HCT116 (cell line): ENCODE results near the gene STRBP. TPM values are rescaled to one million over a fixed set of nuclear protein-coding genes. Genes with fewer than 3 reads are reported as not detected.

Experiments used
- ATAC-seq: fragments of 200-7000 bp; cut with Tn5 transposase; 2 replicates; pipeline ENCODE4 v1.9.1; 2020; ENCODE audit warnings: mild to moderate bottlenecking, moderate library complexity
- BruUV-seq: library from RNA; stranded (reverse); fragments of 400-500 nt; replicated peaks from 2 replicates; lab custom pipeline; 2021; lab: Mats Ljungman, UMichigan
- CTCF ChIA-PET: fragments of 300-600 bp; sonication (Branson Sonifier 250); formaldehyde crosslinking; loops from one replicate; lab custom pipeline; 2021; ENCODE audit warnings: antibody characterized with exemption; lab: Charles Lee
- POLR2A ChIA-PET: fragments of 300-600, 350-600 bp; sonication (Branson Sonifier 250); formaldehyde crosslinking; loops from one replicate; lab custom pipeline; 2021; ENCODE audit warnings: antibody characterized with exemption; lab: Charles Lee
- RAD21 ChIA-PET, 2 experiments: fragments of 300-600 bp; sonication (Branson Sonifier 250); formaldehyde crosslinking; loops; one replicate each; lab custom pipeline; 2023; ENCODE audit warnings: low total read pairs in 2 of 2; ENCODE audit not compliant: uncharacterized antibody in 2 of 2, unreplicated experiment in 2 of 2, low non-redundant PET in 1 of 2; lab: Charles Lee
- DNase-seq: peaks from one replicate; pipeline ENCODE4 v3.0.0-alpha.2; 2010; ENCODE audit warnings: low read depth, low spot score
- H2AFZ ChIP-seq: fragments of 200-600 bp; shearing (Covaris generic), sonication (generic); 2 replicates; pipeline ENCODE4 v1.6.1; 2017; ENCODE audit warnings: low read depth, mixed run types, mixed read lengths, antibody characterized with exemption, low read length; ENCODE audit not compliant: poor library complexity, severe bottlenecking
- H3K27ac ChIP-seq: 2 replicates; pipeline ENCODE4 v1.5.1; 2012; ENCODE audit warnings: low read depth, low read length
- H3K27me3 ChIP-seq: fragments of 200-600 bp; sonication (generic); 2 replicates; pipeline ENCODE4 v1.6.1; 2016; ENCODE audit warnings: mixed run types, low read length, mixed read lengths; ENCODE audit not compliant: insufficient read depth
- H3K36me3 ChIP-seq, 2 experiments: fragments of 200-500 bp in 1 of 2; fragments of 200-600 bp in 1 of 2; sonication (Bioruptor generic) in 1 of 2; sonication (generic) in 1 of 2; 2 replicates each; pipeline versions ENCODE4 v1.5.1 to v1.6.1; 2014 to 2016; ENCODE audit warnings: low read length in 2 of 2, inconsistent platforms in 1 of 2, mixed read lengths in 1 of 2, mixed run types in 1 of 2; ENCODE audit not compliant: insufficient read depth in 2 of 2, control insufficient read depth in 1 of 2
- H3K4me1 ChIP-seq, 2 experiments: fragments of 200-600 bp in 1 of 2; sonication (generic) in 1 of 2; 2 replicates each; pipeline versions ENCODE4 v1.5.1 to v1.6.1; 2012 to 2017; ENCODE audit warnings: low read length in 2 of 2, inconsistent platforms in 1 of 2, mild to moderate bottlenecking in 1 of 2, mixed read lengths in 1 of 2, mixed run types in 1 of 2, moderate library complexity in 1 of 2; ENCODE audit not compliant: insufficient read depth in 2 of 2, control insufficient read depth in 1 of 2
- H3K4me2 ChIP-seq: fragments of 200-600 bp; sonication (generic); 2 replicates; pipeline ENCODE4 v1.6.1; 2017; ENCODE audit warnings: mixed run types, low read length, mixed read lengths
- H3K4me3 ChIP-seq, 2 experiments: fragments of 200-600 bp in 1 of 2; sonication (generic) in 1 of 2; replicated peaks in 1 of 2; 2 replicates each; pipeline ENCODE4 v1.5.1; 2011 to 2016; ENCODE audit warnings: low read length in 2 of 2, control low read depth in 1 of 2, low read depth in 1 of 2, mild to moderate bottlenecking in 1 of 2, mixed read lengths in 1 of 2, mixed run types in 1 of 2
- H3K79me2 ChIP-seq: fragments of 200-600 bp; sonication (generic); 2 replicates; pipeline ENCODE4 v1.6.1; 2017; ENCODE audit warnings: mild to moderate bottlenecking, mixed run types, low read length, moderate library complexity, mixed read lengths; ENCODE audit not compliant: insufficient read depth
- H3K9ac ChIP-seq: fragments of 200-600 bp; sonication (generic); 2 replicates; pipeline ENCODE4 v1.6.1; 2016; ENCODE audit warnings: low read length, mixed read lengths
- H3K9me2 ChIP-seq: fragments of 200-600 bp; sonication (generic), shearing (Covaris generic); 2 replicates; pipeline ENCODE4 v1.6.1; 2017; ENCODE audit warnings: mixed run types, mild to moderate bottlenecking, moderate library complexity; ENCODE audit not compliant: insufficient read depth
- H3K9me3 ChIP-seq, 2 experiments: fragments of 200-500 bp in 1 of 2; fragments of 200-600 bp in 1 of 2; sonication (Bioruptor generic) in 1 of 2; sonication (generic) in 1 of 2; 2 replicates each; pipeline ENCODE4 v1.6.1; 2014 to 2017; ENCODE audit warnings: low read length in 2 of 2, mixed read lengths in 2 of 2, inconsistent platforms in 1 of 2, low read depth in 1 of 2, mild to moderate bottlenecking in 1 of 2, mixed run types in 1 of 2, moderate library complexity in 1 of 2; ENCODE audit not compliant: control insufficient read depth in 1 of 2, insufficient read depth in 1 of 2
- H4K20me1 ChIP-seq: fragments of 200-600 bp; sonication (generic), shearing (Covaris generic); 2 replicates; pipeline ENCODE4 v1.6.1; 2017; ENCODE audit warnings: mixed run types, mild to moderate bottlenecking, moderate library complexity; ENCODE audit not compliant: insufficient read depth
- ATF3 ChIP-seq: IDR thresholded peaks from 2 replicates; pipeline ENCODE4 v1.6.1; 2012
- CBX3 ChIP-seq: IDR thresholded peaks from 2 replicates; pipeline ENCODE4 v1.6.1; 2012; ENCODE audit warnings: low read depth
- CEBPB ChIP-seq: IDR thresholded peaks from 2 replicates; pipeline ENCODE4 v1.6.1; 2012; ENCODE audit warnings: low read depth
- ELF1 ChIP-seq: IDR thresholded peaks from 2 replicates; pipeline ENCODE4 v1.6.1; 2012; ENCODE audit warnings: low read depth, borderline replicate concordance
- EZH2phosphoT487 ChIP-seq: fragments of 200-600 bp; IDR thresholded peaks from 2 replicates; pipeline ENCODE4 v1.6.1; 2018; ENCODE audit warnings: antibody characterized with exemption, borderline replicate concordance
- FOSL1 ChIP-seq: IDR thresholded peaks from 2 replicates; pipeline ENCODE4 v1.6.1; 2012; ENCODE audit warnings: low read depth
- MAX ChIP-seq: IDR thresholded peaks from 2 replicates; pipeline ENCODE4 v1.6.1; 2012
- POLR2AphosphoS5 ChIP-seq: IDR thresholded peaks from 2 replicates; pipeline ENCODE4 v1.6.1; 2011; ENCODE audit warnings: mild to moderate bottlenecking, low read depth, low read length, moderate library complexity
- REST ChIP-seq: IDR thresholded peaks from 2 replicates; pipeline ENCODE4 v1.6.1; 2012; ENCODE audit warnings: low read depth
- SIN3A ChIP-seq: IDR thresholded peaks from 2 replicates; pipeline ENCODE4 v1.6.1; 2012; ENCODE audit warnings: low read depth
- SP1 ChIP-seq: IDR thresholded peaks from 2 replicates; pipeline ENCODE4 v1.6.1; 2012; ENCODE audit warnings: low read depth
- TCF7L2 ChIP-seq: IDR thresholded peaks from 2 replicates; pipeline ENCODE4 v1.7.0; 2011; ENCODE audit warnings: borderline replicate concordance, inconsistent platforms; ENCODE audit not compliant: insufficient read depth, insufficient read length; ENCODE audit errors: extremely low read depth
- YY1 ChIP-seq: IDR thresholded peaks from 2 replicates; pipeline ENCODE4 v1.6.1; 2011; ENCODE audit warnings: low read length, low read depth, moderate library complexity, mild to moderate bottlenecking; ENCODE audit not compliant: insufficient replicate concordance; ENCODE audit errors: extremely low read depth
- ZBTB33 ChIP-seq: IDR thresholded peaks from 2 replicates; pipeline ENCODE4 v1.6.1; 2011; ENCODE audit warnings: mild to moderate bottlenecking, low read length, moderate library complexity; ENCODE audit not compliant: insufficient replicate concordance; ENCODE audit errors: extremely low read depth
- ZFX ChIP-seq: fragments of 450-650 bp; IDR thresholded peaks from 2 replicates; pipeline ENCODE4 v1.6.1; 2017
- ZNF274 ChIP-seq: fragments of 200-500 bp; sonication (Bioruptor generic); IDR thresholded peaks from 2 replicates; pipeline ENCODE4 v1.6.1; 2014; ENCODE audit warnings: mild to moderate bottlenecking, low read depth, low read length, inconsistent platforms
- intact Hi-C: fragments of 100-400 bp; cut with micrococcal nuclease; formaldehyde crosslinking; loops from 2 replicates; pipeline ENCODE4 v1.10.0; 2022
- total RNA-seq: library from RNA; stranded (reverse); gene quantifications from one replicate; pipeline ENCODE4 v1.2.1, GENCODE V29; 2021; ENCODE audit not compliant: unreplicated experiment

The STRBP gene
- total RNA-seq, 1 experiment from 2014 or later: 30.4 TPM

DNA sequence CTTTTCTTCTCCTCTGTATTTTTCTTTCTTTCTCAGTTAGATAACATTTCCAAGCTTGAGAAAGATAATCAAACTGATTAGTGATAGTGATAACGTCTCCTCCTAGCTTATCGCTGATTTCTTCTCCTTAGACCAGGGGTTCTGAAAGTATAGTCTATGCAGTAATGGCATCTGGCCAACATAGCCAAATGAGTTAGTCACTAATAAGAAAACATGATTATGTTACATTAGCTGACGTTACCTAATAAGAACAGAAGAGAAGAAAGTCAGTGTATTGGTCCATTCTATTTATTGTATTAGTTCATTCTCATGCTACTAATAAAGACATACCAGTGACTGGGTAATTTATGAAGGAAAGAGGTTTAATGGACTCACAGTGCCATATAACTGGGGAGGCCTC, 111.2 kb downstream of the STRBP start:
- no peak for DNase-seq
- H3K9ac ChIP-seq: no peak overlapping the region
- ATAC-seq: no peak
- H3K4me1 ChIP-seq: no peaks in the 10 kb centered on the region
- intact Hi-C loops: no loop called here
- no peak overlapping the region for H3K4me3 ChIP-seq
- ChIA-PET CTCF (no interaction called here), RAD21 (no interaction called here), POLR2A (no interaction called here)
- no peak overlapping the region for H3K4me2 ChIP-seq
- no peaks in the 10 kb centered on the region for H3K27me3 ChIP-seq
- BruUV-seq: no TSS peak
- no peaks in the 10 kb centered on the region for H3K79me2 ChIP-seq
- peaks cover 0 to 2% of the 10 kb centered on the region in 2 experiments; a peak in 1 of 4 replicates for H3K36me3 ChIP-seq
- H3K9me2 ChIP-seq: no peaks in the 10 kb centered on the region
- no peak for TF ChIP-seq SIN3A
- TF ChIP-seq ELF1: no peak
- no peak for TF ChIP-seq ZNF274
- TF ChIP-seq ZBTB33: no peak
- no peak for TF ChIP-seq CBX3
- no peak for TF ChIP-seq SP1
- TF ChIP-seq TCF7L2: no peak
- TF ChIP-seq FOSL1: no peak
- TF ChIP-seq YY1: no peak
- no peak for TF ChIP-seq MAX
- TF ChIP-seq REST: no peak
- no peak for TF ChIP-seq ATF3
- TF ChIP-seq EZH2phosphoT487: no peak
- TF ChIP-seq CEBPB: no peak
- TF ChIP-seq ZFX: no peak
- TF ChIP-seq POLR2AphosphoS5: no peak
- H3K27ac ChIP-seq: no peak overlapping the region
- no peak overlapping the region for H2AFZ ChIP-seq
- no peaks in the 10 kb centered on the region for H3K9me3 ChIP-seq
- no peaks in the 10 kb centered on the region for H4K20me1 ChIP-seq
